GM12864 (cell line): Measurements from ENCODE around the gene GPBAR1.

Experiments used
- DNase-seq: peaks from one replicate; pipeline ENCODE4 v3.0.0-alpha.2; 2011; ENCODE audit warnings: low read depth
- H3K4me3 ChIP-seq: 2 replicates; pipeline ENCODE4 v1.5.1; 2011; ENCODE audit warnings: mild to moderate bottlenecking, low read depth, low read length, control low read depth
- TF ChIP-seq, protein P1 (sequence below): IDR thresholded peaks from 2 replicates; pipeline ENCODE4 v1.5.1; 2011; ENCODE audit warnings: low read depth, mild to moderate bottlenecking, moderate library complexity, low read length, control low read depth, inconsistent platforms; ENCODE audit errors: missing control alignments

Gene GPBAR1

GRCh38 chr2:218261423-218262236, 815 bp downstream of the GPBAR1 start:
- DNase-seq, result no peak
- no peak overlapping the region for H3K4me3 ChIP-seq
- TF ChIP-seq, protein P1, sequence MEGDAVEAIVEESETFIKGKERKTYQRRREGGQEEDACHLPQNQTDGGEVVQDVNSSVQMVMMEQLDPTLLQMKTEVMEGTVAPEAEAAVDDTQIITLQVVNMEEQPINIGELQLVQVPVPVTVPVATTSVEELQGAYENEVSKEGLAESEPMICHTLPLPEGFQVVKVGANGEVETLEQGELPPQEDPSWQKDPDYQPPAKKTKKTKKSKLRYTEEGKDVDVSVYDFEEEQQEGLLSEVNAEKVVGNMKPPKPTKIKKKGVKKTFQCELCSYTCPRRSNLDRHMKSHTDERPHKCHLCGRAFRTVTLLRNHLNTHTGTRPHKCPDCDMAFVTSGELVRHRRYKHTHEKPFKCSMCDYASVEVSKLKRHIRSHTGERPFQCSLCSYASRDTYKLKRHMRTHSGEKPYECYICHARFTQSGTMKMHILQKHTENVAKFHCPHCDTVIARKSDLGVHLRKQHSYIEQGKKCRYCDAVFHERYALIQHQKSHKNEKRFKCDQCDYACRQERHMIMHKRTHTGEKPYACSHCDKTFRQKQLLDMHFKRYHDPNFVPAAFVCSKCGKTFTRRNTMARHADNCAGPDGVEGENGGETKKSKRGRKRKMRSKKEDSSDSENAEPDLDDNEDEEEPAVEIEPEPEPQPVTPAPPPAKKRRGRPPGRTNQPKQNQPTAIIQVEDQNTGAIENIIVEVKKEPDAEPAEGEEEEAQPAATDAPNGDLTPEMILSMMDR, result no peak

- TF ChIP-seq, protein P1, result no peak
- no peak overlapping the region for H3K4me3 ChIP-seq
- no peak for DNase-seq
Observed at GRCh38 chr2:218262237-218262600, 1.4 kb downstream of the GPBAR1 start.

GRCh38 chr2:218262631-218263586, 2.1 kb downstream of the GPBAR1 start:
- no peak for DNase-seq
- TF ChIP-seq, protein P1, result no peak
- no peak overlapping the region for H3K4me3 ChIP-seq

DNA sequence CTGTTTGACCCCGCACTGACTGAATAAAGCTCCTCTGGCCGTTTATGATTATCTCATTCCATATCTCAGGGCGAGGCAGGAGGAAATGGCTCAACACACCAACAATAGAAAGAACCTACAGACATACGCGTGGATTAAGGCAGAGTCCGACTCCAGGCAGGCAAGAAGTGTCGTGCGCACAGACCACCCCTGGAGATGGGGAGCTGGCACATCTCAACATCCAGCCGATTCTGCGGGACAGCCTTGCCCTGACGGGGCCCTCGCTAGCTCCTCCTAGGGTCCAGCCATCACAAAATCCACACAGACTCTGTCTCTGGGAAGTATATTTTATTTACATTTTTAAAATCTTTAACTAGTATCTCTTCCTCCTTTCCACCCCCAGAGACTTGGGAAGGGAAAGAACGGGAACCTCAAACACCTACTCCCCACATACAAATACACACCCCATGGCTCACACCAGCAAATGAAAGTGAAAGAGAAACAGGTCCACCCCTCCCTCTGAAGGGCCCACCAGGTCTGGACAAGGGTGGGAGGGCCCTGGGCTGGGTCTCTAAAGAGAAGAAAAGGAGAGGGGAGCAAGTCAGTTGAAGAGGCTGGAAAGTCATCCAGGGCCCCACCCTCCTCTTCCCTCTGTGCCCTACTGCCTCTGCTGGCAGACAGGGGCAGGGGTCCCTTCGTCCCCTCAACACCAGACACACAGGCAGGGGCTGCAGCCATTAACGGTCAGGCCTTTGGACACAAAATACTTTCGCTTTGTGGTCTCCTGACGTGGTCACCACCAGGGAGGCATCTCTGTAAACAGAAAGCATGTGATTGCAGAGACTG, 3.2 kb downstream of the GPBAR1 start:
- H3K4me3 ChIP-seq, result no peak overlapping the region
- DNase-seq, result no peak
- TF ChIP-seq, protein P1, result no peak

DNA sequence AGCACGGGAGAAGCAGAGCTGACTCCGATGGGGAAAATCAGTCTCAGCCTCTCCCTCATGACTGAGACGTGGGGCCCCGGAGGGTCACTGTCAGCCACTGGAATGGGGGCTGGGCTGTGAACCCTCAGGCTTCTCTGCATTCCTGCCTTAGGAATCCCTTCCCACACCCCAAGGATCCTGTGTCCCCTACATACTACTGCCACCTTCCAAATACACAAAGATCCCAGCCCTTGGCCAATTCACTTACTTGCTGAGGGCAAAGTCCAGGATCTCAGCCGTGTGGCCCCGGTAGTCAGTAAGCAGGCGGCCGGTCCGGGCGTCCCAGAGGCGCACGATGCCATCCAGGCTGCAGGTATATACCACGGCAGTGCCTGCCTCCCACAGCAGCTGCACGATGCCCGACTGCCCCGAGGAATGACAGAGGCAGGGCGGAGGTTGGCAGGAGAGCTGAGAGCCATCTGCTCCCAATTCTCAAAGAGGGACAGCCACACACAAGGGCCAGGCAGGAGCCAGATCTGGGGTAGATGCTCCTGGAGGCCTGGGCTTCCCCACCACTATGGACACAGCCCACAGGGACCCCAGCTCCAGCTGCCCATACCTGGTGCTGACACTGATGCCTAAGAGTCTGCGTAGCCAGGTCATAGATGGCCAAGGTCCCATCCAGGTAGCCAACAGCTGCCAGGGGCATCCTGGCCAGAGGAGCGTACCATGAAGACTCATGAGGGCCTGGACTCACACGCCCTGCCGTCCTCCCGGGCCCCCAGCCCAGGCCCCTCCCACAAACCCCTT, 4.2 kb downstream of the GPBAR1 start:
- no peak overlapping the region for H3K4me3 ChIP-seq
- no peak for DNase-seq
- TF ChIP-seq, protein P1, result no peak

DNA sequence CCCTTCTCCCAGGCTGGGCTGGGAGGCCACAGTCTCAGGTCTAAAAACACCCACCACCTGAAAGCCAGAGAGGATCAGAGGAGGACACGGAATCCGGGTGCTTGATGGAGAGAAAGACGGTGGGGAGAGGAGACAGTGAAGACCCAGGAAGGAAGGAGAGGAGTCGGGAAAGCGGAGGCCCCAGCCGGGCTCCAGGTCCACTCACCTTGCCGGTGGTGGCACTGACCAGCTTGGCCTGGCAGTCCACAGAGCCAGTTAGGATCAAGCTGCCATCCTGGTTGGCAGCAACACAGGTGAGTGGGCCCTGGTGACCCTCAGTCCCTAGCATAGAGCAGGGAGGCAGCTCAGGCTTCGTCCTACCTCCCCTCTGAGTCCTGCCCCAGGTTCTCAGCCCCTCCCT, 4.8 kb downstream of the GPBAR1 start:
- DNase-seq, result no peak
- TF ChIP-seq, protein P1, result no peak
- H3K4me3 ChIP-seq, result no peak overlapping the region
